ENCODE results near the gene ROBO1.

ROBO1 gene

GRCh38 chr3:78974181-78974790 lies 793.5 kb downstream of the ROBO1 start:
- Histone ChIP-seq H3K9me3 (ENCODE audit: insufficient read depth, low read length, severe bottlenecking) (no peaks in the 10 kb centered on the region), H3K27ac (ENCODE audit: low read length) (no peak overlapping the region), H3K4me1 (ENCODE audit: insufficient read depth, low read length) (no peaks in the 10 kb centered on the region), H4K20me1 (ENCODE audit: insufficient read depth, low read length) (no peaks in the 10 kb centered on the region), H3K27me3 (ENCODE audit: insufficient read depth, low read length, poor library complexity) (no peaks in the 10 kb centered on the region), H3K4me2 (ENCODE audit: insufficient read depth, low read length) (no peak overlapping the region), H3K36me3 (ENCODE audit: insufficient read depth, low read length) (no peaks in the 10 kb centered on the region), H3K79me2 (ENCODE audit: insufficient read depth, low read length) (no peaks in the 10 kb centered on the region), H3K4me3 (ENCODE audit: low read depth in 1 of 2, low read length in 2 of 2) (no peak overlapping the region), H2AFZ (ENCODE audit: low read depth, low read length) (no peak overlapping the region), H3K9ac (ENCODE audit: low read depth, low read length) (no peak overlapping the region)
- no peak for ATAC-seq (ENCODE audit: insufficient read depth, low read depth)
- TF ChIP-seq EZH2 (IDR thresholded peaks at IDR 0.05; ENCODE audit: borderline replicate concordance, low read depth, low read length, severe bottlenecking) = no peak
- TF ChIP-seq, protein P1, sequence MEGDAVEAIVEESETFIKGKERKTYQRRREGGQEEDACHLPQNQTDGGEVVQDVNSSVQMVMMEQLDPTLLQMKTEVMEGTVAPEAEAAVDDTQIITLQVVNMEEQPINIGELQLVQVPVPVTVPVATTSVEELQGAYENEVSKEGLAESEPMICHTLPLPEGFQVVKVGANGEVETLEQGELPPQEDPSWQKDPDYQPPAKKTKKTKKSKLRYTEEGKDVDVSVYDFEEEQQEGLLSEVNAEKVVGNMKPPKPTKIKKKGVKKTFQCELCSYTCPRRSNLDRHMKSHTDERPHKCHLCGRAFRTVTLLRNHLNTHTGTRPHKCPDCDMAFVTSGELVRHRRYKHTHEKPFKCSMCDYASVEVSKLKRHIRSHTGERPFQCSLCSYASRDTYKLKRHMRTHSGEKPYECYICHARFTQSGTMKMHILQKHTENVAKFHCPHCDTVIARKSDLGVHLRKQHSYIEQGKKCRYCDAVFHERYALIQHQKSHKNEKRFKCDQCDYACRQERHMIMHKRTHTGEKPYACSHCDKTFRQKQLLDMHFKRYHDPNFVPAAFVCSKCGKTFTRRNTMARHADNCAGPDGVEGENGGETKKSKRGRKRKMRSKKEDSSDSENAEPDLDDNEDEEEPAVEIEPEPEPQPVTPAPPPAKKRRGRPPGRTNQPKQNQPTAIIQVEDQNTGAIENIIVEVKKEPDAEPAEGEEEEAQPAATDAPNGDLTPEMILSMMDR (IDR thresholded peaks at IDR 0.05; ENCODE audit: borderline replicate concordance, extremely low read depth, low read length, poor library complexity, severe bottlenecking) = no peak
- DNase-seq = no peak

GRCh38 chr3:78972617-78973301 lies 795.0 kb downstream of the ROBO1 start:
- H4K20me1 ChIP-seq (ENCODE audit: insufficient read depth, low read length) = no peaks in the 10 kb centered on the region
- no peaks in the 10 kb centered on the region for H3K4me1 ChIP-seq (ENCODE audit: insufficient read depth, low read length)
- no peaks in the 10 kb centered on the region for H3K9me3 ChIP-seq (ENCODE audit: insufficient read depth, low read length, severe bottlenecking)
- H3K27me3 ChIP-seq (ENCODE audit: insufficient read depth, low read length, poor library complexity) = no peaks in the 10 kb centered on the region
- no peaks in the 10 kb centered on the region for H3K36me3 ChIP-seq (ENCODE audit: insufficient read depth, low read length)
- TF ChIP-seq, protein P1 (IDR thresholded peaks at IDR 0.05; ENCODE audit: borderline replicate concordance, extremely low read depth, low read length, poor library complexity, severe bottlenecking) = no peak
- no peak for TF ChIP-seq EZH2 (IDR thresholded peaks at IDR 0.05; ENCODE audit: borderline replicate concordance, low read depth, low read length, severe bottlenecking)
- no peak overlapping the region for H3K9ac ChIP-seq (ENCODE audit: low read depth, low read length)
- no peak overlapping the region for H3K4me2 ChIP-seq (ENCODE audit: insufficient read depth, low read length)
- H2AFZ ChIP-seq (ENCODE audit: low read depth, low read length) = no peak overlapping the region
- H3K79me2 ChIP-seq (ENCODE audit: insufficient read depth, low read length) = no peaks in the 10 kb centered on the region
- H3K4me3 ChIP-seq (ENCODE audit: low read depth in 1 of 2, low read length in 2 of 2) = no peak overlapping the region
- no peak for DNase-seq
- no peak for ATAC-seq (ENCODE audit: insufficient read depth, low read depth)
- H3K27ac ChIP-seq (ENCODE audit: low read length) = no peak overlapping the region

- ATAC-seq (ENCODE audit: insufficient read depth, low read depth) = no peak
These were observed 797.1 kb downstream of the ROBO1 start for GRCh38 chr3:78970656-78971055.

More at GRCh38 chr3:78970656-78971055, 797.1 kb downstream of the ROBO1 start:
- H3K27ac ChIP-seq (ENCODE audit: low read length) = no peak overlapping the region
- H2AFZ ChIP-seq (ENCODE audit: low read depth, low read length) = no peak overlapping the region
- H3K4me2 ChIP-seq (ENCODE audit: insufficient read depth, low read length) = no peak overlapping the region
- no peak for DNase-seq
- H3K36me3 ChIP-seq (ENCODE audit: insufficient read depth, low read length) = no peaks in the 10 kb centered on the region
- H3K9me3 ChIP-seq (ENCODE audit: insufficient read depth, low read length, severe bottlenecking) = no peaks in the 10 kb centered on the region
- H3K79me2 ChIP-seq (ENCODE audit: insufficient read depth, low read length) = no peaks in the 10 kb centered on the region
- no peaks in the 10 kb centered on the region for H3K27me3 ChIP-seq (ENCODE audit: insufficient read depth, low read length, poor library complexity)
- no peaks in the 10 kb centered on the region for H4K20me1 ChIP-seq (ENCODE audit: insufficient read depth, low read length)
- no peak overlapping the region for H3K4me3 ChIP-seq (ENCODE audit: low read depth in 1 of 2, low read length in 2 of 2)
- H3K4me1 ChIP-seq (ENCODE audit: insufficient read depth, low read length) = no peaks in the 10 kb centered on the region
- no peak overlapping the region for H3K9ac ChIP-seq (ENCODE audit: low read depth, low read length)
- TF ChIP-seq, protein P1 (IDR thresholded peaks at IDR 0.05; ENCODE audit: borderline replicate concordance, extremely low read depth, low read length, poor library complexity, severe bottlenecking) = no peak
- TF ChIP-seq EZH2 (IDR thresholded peaks at IDR 0.05; ENCODE audit: borderline replicate concordance, low read depth, low read length, severe bottlenecking) = no peak
